Activated naive CD8-positive, alpha-beta T cell (primary cell): Measurements from ENCODE around the gene DOCK1.

Source experiments
- H3K27ac Mint-ChIP-seq: one replicate; pipeline ENCODE4 v1.8.0; 2021; ENCODE audit warnings: mixed read lengths
- H3K27me3 Mint-ChIP-seq: one replicate; pipeline ENCODE4 v1.8.0; 2021; ENCODE audit warnings: mixed read lengths
- H3K36me3 Mint-ChIP-seq: one replicate; pipeline ENCODE4 v1.8.0; 2021; ENCODE audit warnings: mixed read lengths
- H3K4me1 Mint-ChIP-seq: one replicate; pipeline ENCODE4 v1.8.0; 2021; ENCODE audit warnings: low read depth, mixed read lengths
- H3K4me3 Mint-ChIP-seq: one replicate; pipeline ENCODE4 v1.8.0; 2021; ENCODE audit warnings: mild to moderate bottlenecking, mixed read lengths
- H3K9me3 Mint-ChIP-seq: one replicate; pipeline ENCODE4 v1.8.0; 2021; ENCODE audit warnings: low read depth, mixed read lengths

DOCK1 gene

GRCh38 chr10:127034034-127034633 is 128.9 kb downstream of the DOCK1 start:
- Mint-ChIP-seq H3K9me3 (peaks cover 3% of the 10 kb centered on the region), H3K4me3 (no peak overlapping the region), H3K27ac (no peak overlapping the region), H3K4me1 (no peaks in the 10 kb centered on the region), H3K36me3 (no peaks in the 10 kb centered on the region), H3K27me3 (no peaks in the 10 kb centered on the region)

- no peak overlapping the region for H3K4me3 Mint-ChIP-seq
- no peaks in the 10 kb centered on the region for H3K27me3 Mint-ChIP-seq
- no peaks in the 10 kb centered on the region for H3K36me3 Mint-ChIP-seq
- H3K4me1 Mint-ChIP-seq = no peaks in the 10 kb centered on the region
- no peak overlapping the region for H3K27ac Mint-ChIP-seq
- peaks cover 3% of the 10 kb centered on the region for H3K9me3 Mint-ChIP-seq
Measured at GRCh38 chr10:127034790-127035189, 129.6 kb downstream of the DOCK1 start.

- no peaks in the 10 kb centered on the region for H3K4me1 Mint-ChIP-seq
- H3K36me3 Mint-ChIP-seq = no peaks in the 10 kb centered on the region
- no peak overlapping the region for H3K27ac Mint-ChIP-seq
- H3K4me3 Mint-ChIP-seq = no peak overlapping the region
- peaks cover 3% of the 10 kb centered on the region for H3K9me3 Mint-ChIP-seq
- no peaks in the 10 kb centered on the region for H3K27me3 Mint-ChIP-seq
Measured at GRCh38 chr10:127035827-127036226, 130.6 kb downstream of the DOCK1 start.

GRCh38 chr10:127036987-127037386 is 131.8 kb downstream of the DOCK1 start:
- no peaks in the 10 kb centered on the region for H3K4me1 Mint-ChIP-seq
- H3K27me3 Mint-ChIP-seq = no peaks in the 10 kb centered on the region
- no peak overlapping the region for H3K4me3 Mint-ChIP-seq
- H3K36me3 Mint-ChIP-seq = no peaks in the 10 kb centered on the region
- H3K27ac Mint-ChIP-seq = no peak overlapping the region
- peaks cover 3% of the 10 kb centered on the region for H3K9me3 Mint-ChIP-seq

DNA sequence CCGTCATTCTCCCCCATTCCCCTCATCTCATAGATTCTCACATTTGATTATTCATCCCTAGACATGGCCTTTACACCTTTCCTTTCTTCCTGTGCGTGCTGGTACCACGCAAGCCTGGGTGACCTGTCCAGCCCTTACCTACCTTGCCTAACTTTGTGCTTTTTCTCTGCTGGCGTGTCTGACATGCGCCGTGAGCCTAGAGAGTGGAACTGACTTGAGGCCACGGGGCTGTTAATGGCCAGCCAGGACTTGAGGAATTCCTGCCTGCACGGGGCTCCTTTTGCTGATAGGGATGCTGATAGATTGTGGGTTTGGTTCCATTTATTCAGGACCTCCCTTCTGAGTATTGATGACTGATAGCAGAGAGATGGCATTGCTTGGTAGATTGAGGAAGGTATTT is 134.2 kb downstream of the DOCK1 start:
- peaks cover 3% of the 10 kb centered on the region for H3K9me3 Mint-ChIP-seq
- no peaks in the 10 kb centered on the region for H3K27me3 Mint-ChIP-seq

GRCh38 chr10:127040756-127041155 is 135.5 kb downstream of the DOCK1 start:
- no peaks in the 10 kb centered on the region for H3K4me1 Mint-ChIP-seq
- no peaks in the 10 kb centered on the region for H3K36me3 Mint-ChIP-seq
- no peak overlapping the region for H3K27ac Mint-ChIP-seq
- peaks cover 3% of the 10 kb centered on the region for H3K9me3 Mint-ChIP-seq
- H3K4me3 Mint-ChIP-seq = no peak overlapping the region
- no peaks in the 10 kb centered on the region for H3K27me3 Mint-ChIP-seq

More for the DNA sequence above, 134.2 kb downstream of the DOCK1 start:
- Mint-ChIP-seq H3K4me1 (no peaks in the 10 kb centered on the region), H3K4me3 (no peak overlapping the region), H3K36me3 (no peaks in the 10 kb centered on the region), H3K27ac (no peak overlapping the region)

- Mint-ChIP-seq H3K9me3 (no peaks in the 10 kb centered on the region), H3K27ac (no peak overlapping the region), H3K4me3 (no peak overlapping the region), H3K36me3 (no peaks in the 10 kb centered on the region), H3K4me1 (no peaks in the 10 kb centered on the region), H3K27me3 (no peaks in the 10 kb centered on the region)
Measured at GRCh38 chr10:127041552-127041951, 136.3 kb downstream of the DOCK1 start.

DNA sequence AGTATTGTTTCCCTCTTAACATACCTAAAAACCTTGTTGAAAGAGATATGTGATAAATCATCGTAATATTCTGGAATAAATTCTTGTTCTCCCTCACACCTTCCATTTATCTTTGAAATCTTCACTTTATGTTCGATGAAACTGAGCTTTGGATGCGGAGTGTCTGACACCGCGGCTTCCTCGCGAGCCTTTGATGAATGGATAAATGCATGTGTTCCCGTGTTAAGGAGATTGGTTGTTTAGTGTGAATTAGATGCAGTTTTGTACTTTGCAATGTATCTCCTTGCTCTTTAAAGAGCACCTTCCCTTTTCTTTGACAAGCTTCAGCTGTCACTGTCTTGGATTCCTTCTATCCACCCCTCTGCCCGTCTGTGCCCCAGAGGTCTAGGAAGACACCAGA is 138.1 kb downstream of the DOCK1 start:
- H3K4me3 Mint-ChIP-seq = no peak overlapping the region
- no peaks in the 10 kb centered on the region for H3K9me3 Mint-ChIP-seq
- no peak overlapping the region for H3K27ac Mint-ChIP-seq
- no peaks in the 10 kb centered on the region for H3K4me1 Mint-ChIP-seq
- no peaks in the 10 kb centered on the region for H3K27me3 Mint-ChIP-seq
- H3K36me3 Mint-ChIP-seq = no peaks in the 10 kb centered on the region

DNA sequence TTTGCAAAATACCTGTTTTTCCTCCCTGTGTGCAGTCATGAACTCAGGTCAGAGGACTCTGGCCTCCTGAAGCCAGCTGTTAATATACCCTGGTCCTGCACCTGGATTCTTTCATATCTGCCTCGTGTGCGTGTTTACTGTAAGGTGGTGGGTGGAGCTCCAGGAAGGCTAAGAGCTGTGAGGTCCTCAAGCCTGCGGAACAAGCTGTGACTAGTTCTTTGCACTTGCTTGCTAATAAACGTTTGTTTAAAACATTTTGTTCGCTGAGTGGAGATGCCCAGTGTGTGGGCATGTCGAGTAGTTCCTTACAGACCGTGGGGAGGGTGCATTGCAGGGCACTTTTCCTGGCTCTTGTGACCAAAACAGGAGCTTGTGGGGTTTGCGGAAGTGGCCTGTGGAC is 139.0 kb downstream of the DOCK1 start:
- H3K27me3 Mint-ChIP-seq = no peaks in the 10 kb centered on the region
- H3K36me3 Mint-ChIP-seq = no peaks in the 10 kb centered on the region
- no peak overlapping the region for H3K27ac Mint-ChIP-seq
- no peak overlapping the region for H3K4me3 Mint-ChIP-seq
- no peaks in the 10 kb centered on the region for H3K4me1 Mint-ChIP-seq
- no peaks in the 10 kb centered on the region for H3K9me3 Mint-ChIP-seq

DNA sequence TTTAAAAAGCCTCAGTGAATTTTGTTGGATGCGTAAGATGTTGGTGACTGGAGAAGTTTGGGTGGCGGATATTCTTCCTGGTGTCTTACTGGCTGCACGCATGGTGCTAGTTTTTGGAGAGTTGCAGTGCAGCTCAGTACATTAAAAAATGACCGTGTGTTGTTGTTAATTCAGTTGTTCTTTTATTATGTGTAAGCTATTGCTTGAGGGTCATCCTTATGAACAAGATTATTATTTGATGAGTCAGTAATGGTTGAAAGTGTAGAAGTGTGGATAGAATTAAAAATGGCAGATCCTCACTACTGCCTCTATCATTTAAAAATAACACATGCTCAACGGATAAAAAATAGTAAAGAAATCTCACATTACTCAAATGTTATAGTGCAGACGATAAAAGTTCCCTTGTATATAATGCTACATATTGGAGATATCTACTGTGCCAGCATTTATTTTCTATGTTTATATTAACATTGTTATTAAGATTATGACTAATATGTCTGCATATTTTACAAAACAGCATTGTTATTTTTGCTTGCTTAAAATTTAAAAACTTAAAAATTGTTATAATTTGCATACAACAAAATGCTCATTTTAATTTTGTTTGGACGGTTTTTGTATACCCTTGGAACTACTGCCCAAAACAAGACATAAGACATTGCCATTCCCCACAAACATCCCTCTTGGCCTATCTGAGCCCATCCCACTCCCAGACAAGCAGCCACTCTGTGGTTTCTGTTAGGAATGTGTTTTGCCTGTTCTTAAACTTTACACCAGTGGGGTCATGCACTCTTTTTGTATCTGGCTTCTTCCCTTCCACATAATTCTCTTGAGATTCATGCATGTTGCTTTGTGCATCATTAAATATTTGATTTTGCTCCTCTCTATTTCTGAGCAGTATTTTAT is 142.0 kb downstream of the DOCK1 start:
- Mint-ChIP-seq H3K27me3 (no peaks in the 10 kb centered on the region), H3K4me1 (no peaks in the 10 kb centered on the region), H3K27ac (no peak overlapping the region), H3K9me3 (no peaks in the 10 kb centered on the region), H3K36me3 (no peaks in the 10 kb centered on the region), H3K4me3 (no peak overlapping the region)

DNA sequence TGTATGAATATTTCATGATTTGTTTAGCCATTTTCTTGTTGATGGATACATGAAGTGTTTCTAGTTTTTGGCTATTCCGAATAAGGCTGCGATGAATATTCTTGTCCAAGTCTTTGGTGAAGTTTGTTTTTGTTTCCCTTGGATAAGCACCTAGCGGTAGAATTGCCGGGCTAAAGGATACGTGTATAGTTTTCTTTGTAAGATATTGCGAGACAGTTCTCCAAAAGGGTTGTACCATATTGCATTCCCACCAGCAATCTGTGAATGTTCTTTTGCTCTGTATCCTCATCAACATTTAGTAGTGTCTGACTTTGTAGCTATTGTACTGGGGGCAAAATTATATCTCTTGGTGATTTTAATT is 142.6 kb downstream of the DOCK1 start:
- no peak overlapping the region for H3K27ac Mint-ChIP-seq
- no peaks in the 10 kb centered on the region for H3K36me3 Mint-ChIP-seq

GRCh38 chr10:127048630-127049029 is 143.4 kb downstream of the DOCK1 start:
- H3K27me3 Mint-ChIP-seq = no peaks in the 10 kb centered on the region

More for the DNA sequence above, 142.6 kb downstream of the DOCK1 start:
- Mint-ChIP-seq H3K4me3 (no peak overlapping the region), H3K9me3 (no peaks in the 10 kb centered on the region), H3K27me3 (no peaks in the 10 kb centered on the region), H3K4me1 (no peaks in the 10 kb centered on the region)

DNA sequence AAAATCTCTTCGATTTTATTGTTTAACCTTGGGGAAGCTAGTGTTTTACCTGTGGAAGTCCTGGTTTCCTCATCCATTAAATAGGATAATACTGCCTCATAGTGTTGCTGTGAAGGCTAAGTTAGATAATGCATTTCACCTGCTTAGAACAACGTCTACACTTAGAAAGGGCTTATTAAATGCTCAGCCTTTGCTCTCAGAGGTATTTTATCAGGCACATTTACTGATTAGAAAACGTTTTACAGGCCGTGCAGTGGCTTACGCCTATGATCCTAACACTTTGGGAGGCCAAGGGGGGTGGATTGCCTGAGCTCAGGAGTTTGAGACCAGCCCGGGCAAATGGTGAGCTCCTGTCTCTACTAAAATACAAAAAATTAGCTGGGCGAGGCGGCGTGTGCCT is 146.8 kb downstream of the DOCK1 start:
- no peaks in the 10 kb centered on the region for H3K27me3 Mint-ChIP-seq
- H3K4me1 Mint-ChIP-seq = no peaks in the 10 kb centered on the region
- no peak overlapping the region for H3K27ac Mint-ChIP-seq
- no peaks in the 10 kb centered on the region for H3K36me3 Mint-ChIP-seq
- peaks cover 3% of the 10 kb centered on the region for H3K9me3 Mint-ChIP-seq
- H3K4me3 Mint-ChIP-seq = no peak overlapping the region

More at GRCh38 chr10:127048630-127049029, 143.4 kb downstream of the DOCK1 start:
- Mint-ChIP-seq H3K36me3 (no peaks in the 10 kb centered on the region), H3K4me3 (no peak overlapping the region), H3K4me1 (no peaks in the 10 kb centered on the region), H3K27ac (no peak overlapping the region), H3K9me3 (no peaks in the 10 kb centered on the region)

- H3K9me3 Mint-ChIP-seq = peaks cover 12% of the 10 kb centered on the region
- H3K27me3 Mint-ChIP-seq = no peaks in the 10 kb centered on the region
- H3K36me3 Mint-ChIP-seq = no peaks in the 10 kb centered on the region
- H3K27ac Mint-ChIP-seq = no peak overlapping the region
- no peak overlapping the region for H3K4me3 Mint-ChIP-seq
- no peaks in the 10 kb centered on the region for H3K4me1 Mint-ChIP-seq
Measured at GRCh38 chr10:127055263-127055662, 150.0 kb downstream of the DOCK1 start.

DNA sequence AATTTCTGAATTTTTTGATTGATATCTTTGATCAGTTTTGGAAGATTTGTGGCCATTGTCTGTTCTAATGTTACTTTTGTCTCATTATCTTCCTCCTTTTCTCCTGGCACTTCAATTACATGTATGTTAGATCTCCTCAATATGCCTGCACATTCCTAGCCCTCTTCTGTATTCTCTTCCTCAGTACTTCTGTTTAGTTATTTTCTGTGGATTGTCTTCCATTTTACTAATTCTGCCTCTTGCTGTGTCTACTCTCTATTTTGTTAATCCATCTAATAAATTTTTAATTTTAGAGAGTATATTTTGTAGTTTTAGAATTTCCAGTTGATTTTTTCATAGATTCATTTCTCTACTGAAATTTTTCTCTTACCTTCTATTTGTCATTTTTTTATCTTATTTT is 154.1 kb downstream of the DOCK1 start:
- Mint-ChIP-seq H3K36me3 (no peaks in the 10 kb centered on the region), H3K9me3 (peaks cover 12% of the 10 kb centered on the region), H3K4me1 (no peaks in the 10 kb centered on the region), H3K27me3 (peaks cover 1% of the 10 kb centered on the region), H3K27ac (no peak overlapping the region), H3K4me3 (no peak overlapping the region)

DNA sequence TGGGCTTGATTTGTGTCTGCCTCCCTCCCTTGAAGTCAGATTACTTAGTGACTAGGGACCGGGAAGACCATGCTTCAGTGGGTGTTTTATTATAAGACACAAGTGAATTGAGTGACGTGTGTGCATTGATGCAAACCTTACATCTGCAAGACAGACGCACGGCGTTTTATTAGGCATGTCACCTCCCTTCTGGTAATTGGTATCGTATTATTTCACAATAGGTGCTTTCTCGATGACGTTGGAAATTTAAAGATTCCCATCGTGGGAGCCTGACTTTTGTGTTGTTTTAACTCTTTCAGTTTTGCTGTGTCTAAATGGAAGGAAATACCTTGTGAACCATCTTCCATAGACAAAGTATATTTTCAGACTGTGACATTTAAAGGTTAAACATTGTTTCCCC is 158.5 kb downstream of the DOCK1 start:
- Mint-ChIP-seq H3K36me3 (no peaks in the 10 kb centered on the region), H3K4me3 (no peak overlapping the region), H3K9me3 (peaks cover 9% of the 10 kb centered on the region), H3K27ac (no peak overlapping the region), H3K4me1 (no peaks in the 10 kb centered on the region), H3K27me3 (peaks cover 1% of the 10 kb centered on the region)
